Adrenal gland (tissue), 5 donors: ENCODE measurements around the gene NPR2.

Source experiments
- CTCF ChIP-seq, 6 experiments: fragments of 450-650 bp in 4 of 6; fragments of 200-600 bp in 2 of 6; sonication (generic) in 1 of 6; IDR thresholded peaks; 1 replicate in 5 of 6; 2 replicates in 1 of 6; pipeline versions ENCODE4 v1.5.1 to v1.8.0; 2016 to 2021; ENCODE audit warnings: antibody characterized with exemption in 6 of 6, mild to moderate bottlenecking in 2 of 6, moderate library complexity in 1 of 6
- POLR2A ChIP-seq, 2 donors: fragments of 450-650 bp; IDR thresholded peaks; one replicate each; pipeline ENCODE4 v1.6.1; 2017; ENCODE audit warnings: antibody characterized with exemption in 2 of 2, mild to moderate bottlenecking in 2 of 2, moderate library complexity in 1 of 2
- donor health status: DM: no; HTN: no; CAD: no.

- no peak for TF ChIP-seq POLR2A (IDR thresholded peaks at IDR 0.05)
- no peak for TF ChIP-seq CTCF (IDR thresholded peaks at IDR 0.05)
Observed at GRCh38 chr9:35820076-35820475, 28.7 kb downstream of the NPR2 start.
